Activated CD8-positive, alpha-beta T cell treated with anti-CD3 and anti-CD28 coated beads for 36 hours (primary cell): Measurements from ENCODE around the gene CYP4X1. TPM values are rescaled to one million over a fixed set of nuclear protein-coding genes. Genes with fewer than 3 reads are reported as not detected.
"Not testable (repeated sequence)": the region's sequence is repeated elsewhere in the genome, so short reads cannot be mapped to it uniquely, and the experiment has no call there.

Experiments
- ATAC-seq: fragments of 200-7000 bp; cut with Tn5 transposase; one replicate; pipeline ENCODE4 v1.10.0; 2021; ENCODE audit warnings: mild to moderate bottlenecking, moderate library complexity
- CTCF ChIA-PET: fragments of 350-600 bp; sonication (Branson Sonifier 250); formaldehyde crosslinking; loops from one replicate; lab custom pipeline; 2021; ENCODE audit warnings: antibody characterized with exemption; lab: Charles Lee
- POLR2A ChIA-PET: fragments of 350-600 bp; sonication (Branson Sonifier 250); formaldehyde crosslinking; loops from one replicate; lab custom pipeline; 2021; ENCODE audit warnings: antibody characterized with exemption; lab: Charles Lee
- DNase-seq: peaks from one replicate; pipeline ENCODE4 v3.0.0-alpha.2; 2020
- H3K27ac Mint-ChIP-seq: one replicate; pipeline ENCODE4 v1.8.0; 2021; ENCODE audit warnings: mild to moderate bottlenecking, mixed read lengths
- H3K27me3 Mint-ChIP-seq: one replicate; pipeline ENCODE4 v1.8.0; 2021; ENCODE audit warnings: mixed read lengths
- H3K36me3 Mint-ChIP-seq: one replicate; pipeline ENCODE4 v1.8.0; 2021; ENCODE audit warnings: low read depth, mixed read lengths
- H3K4me1 Mint-ChIP-seq: one replicate; pipeline ENCODE4 v1.8.0; 2021; ENCODE audit warnings: low read depth, mixed read lengths
- H3K4me3 Mint-ChIP-seq: one replicate; pipeline ENCODE4 v1.8.0; 2021; ENCODE audit warnings: mild to moderate bottlenecking, moderate library complexity, mixed read lengths
- H3K9me3 Mint-ChIP-seq: one replicate; pipeline ENCODE4 v1.8.0; 2021; ENCODE audit warnings: mixed read lengths
- CTCF ChIP-seq: fragments of 200-600 bp; IDR thresholded peaks from one replicate; pipeline ENCODE4 v1.8.0; 2022; ENCODE audit warnings: antibody characterized with exemption, mild to moderate bottlenecking
- intact Hi-C: fragments of 100-400 bp; cut with micrococcal nuclease; formaldehyde crosslinking; loops from one replicate; pipeline ENCODE4 v1.10.0; 2022
- total RNA-seq, 2 experiments: library from RNA; stranded (reverse); gene quantifications; one replicate each; pipeline ENCODE4 v1.2.3, GENCODE V29; 2021

The CYP4X1 gene
- total RNA-seq = not detected

GRCh38 chr1:47023268-47024140 is at the start of gene CYP4X1:
Gene CYP4X1 (plus strand): TSS chr1:47023669. CDS start chr1:47023818, 149 bp downstream.
- ATAC-seq (no peak), DNase-seq (no peak)
- H3K36me3 Mint-ChIP-seq = no peaks in the 10 kb centered on the region
- H3K9me3 Mint-ChIP-seq = no peaks in the 10 kb centered on the region
- POLR2A ChIA-PET = no interaction called here
- TF ChIP-seq CTCF = no peak
- CTCF ChIA-PET = interaction anchor here (1.1 kb wide), 1 partner anchor 13 kb away, joined by 3 read pairs; no protein-coding TSS in a partner anchor
- H3K4me3 Mint-ChIP-seq = no peak within 1 kb of the TSS
- peaks cover 22% of the 10 kb centered on the region for H3K27me3 Mint-ChIP-seq
- H3K4me1 Mint-ChIP-seq = no peaks in the 10 kb centered on the region
- no peak within 1 kb of the TSS for H3K27ac Mint-ChIP-seq
- intact Hi-C loops = no loop called here

GRCh38 chr1:46983166-46983829 is 40.2 kb upstream of the CYP4X1 start:
- Mint-ChIP-seq H3K4me3 (no peak overlapping the region), H3K4me1 (no peaks in the 10 kb centered on the region), H3K27ac (no peak overlapping the region), H3K27me3 (peaks cover 33% of the 10 kb centered on the region), H3K36me3 (peaks cover 2% of the 10 kb centered on the region), H3K9me3 (peaks cover 7% of the 10 kb centered on the region)
- DNase-seq = no peak
- POLR2A ChIA-PET = no interaction called here
- CTCF ChIA-PET = no interaction called here
- no peak for TF ChIP-seq CTCF
- intact Hi-C loops = no loop called here
- no peak for ATAC-seq

- TF ChIP-seq CTCF = no peak
- POLR2A ChIA-PET = no interaction called here
- ATAC-seq = no peak
- Mint-ChIP-seq H3K36me3 (peaks cover 2% of the 10 kb centered on the region), H3K9me3 (peaks cover 9% of the 10 kb centered on the region), H3K27ac (no peak overlapping the region), H3K4me3 (no peak overlapping the region), H3K4me1 (no peaks in the 10 kb centered on the region), H3K27me3 (peaks cover 28% of the 10 kb centered on the region)
- intact Hi-C loops = no loop called here
- DNase-seq = no peak
- CTCF ChIA-PET = no interaction called here
Measured at GRCh38 chr1:46983830-46984586, 39.5 kb upstream of the CYP4X1 start.

GRCh38 chr1:46990541-46990940 is 32.9 kb upstream of the CYP4X1 start:
- H3K9me3 Mint-ChIP-seq, POLR2A ChIA-PET, H3K27ac Mint-ChIP-seq, DNase-seq, H3K4me3 Mint-ChIP-seq, CTCF ChIA-PET, H3K4me1 Mint-ChIP-seq, intact Hi-C loops, H3K36me3 Mint-ChIP-seq, H3K27me3 Mint-ChIP-seq, ATAC-seq: not testable (repeated sequence)

- intact Hi-C loops = no loop called here
- ChIA-PET POLR2A (no interaction called here), CTCF (no interaction called here)
- no peak overlapping the region for H3K27ac Mint-ChIP-seq
- no peaks in the 10 kb centered on the region for H3K36me3 Mint-ChIP-seq
- ATAC-seq (no peak), DNase-seq (no peak)
- peaks cover 4% of the 10 kb centered on the region for H3K27me3 Mint-ChIP-seq
- no peaks in the 10 kb centered on the region for H3K4me1 Mint-ChIP-seq
- H3K4me3 Mint-ChIP-seq = no peak overlapping the region
- peaks cover 2% of the 10 kb centered on the region for H3K9me3 Mint-ChIP-seq
- no peak for TF ChIP-seq CTCF
Measured at GRCh38 chr1:46991083-46991923, 32.2 kb upstream of the CYP4X1 start.
